GM18498 (cell line): Measurements from ENCODE around the gene PYHIN1.

Source experiments
- ATAC-seq: cut with Tn5 transposase; IDR thresholded peaks from one replicate; pipeline ENCODE4 v1.9.1; 2021; ENCODE audit warnings: mild to moderate bottlenecking, moderate library complexity; ENCODE audit not compliant: unreplicated experiment

Gene PYHIN1

GRCh38 chr1:159011751-159012150 lies 80.4 kb downstream of the PYHIN1 start:
- ATAC-seq, result no peak

GRCh38 chr1:159012495-159012894 lies 81.1 kb downstream of the PYHIN1 start:
- peak; percentile 16 for ATAC-seq

- no peak for ATAC-seq
These were observed 82.7 kb downstream of the PYHIN1 start for GRCh38 chr1:159014003-159014571.

GRCh38 chr1:159014851-159015250 lies 83.5 kb downstream of the PYHIN1 start:
- no peak for ATAC-seq

- ATAC-seq, result peak; percentile 97
These were observed 84.1 kb downstream of the PYHIN1 start for GRCh38 chr1:159015440-159015909.

- no peak for ATAC-seq
These were observed 92.4 kb downstream of the PYHIN1 start for GRCh38 chr1:159023723-159024122.

GRCh38 chr1:159025043-159025442 lies 93.7 kb downstream of the PYHIN1 start:
- ATAC-seq, result no peak
